ENCODE measurements around the gene TMEM30B.

GRCh38 chr14:61229981-61230380, 51.2 kb downstream of the TMEM30B start:
- TF ChIP-seq CEBPB (IDR thresholded peaks at IDR 0.05; ENCODE audit: low read depth) (no peak), MAX (IDR thresholded peaks at IDR 0.05) (no peak), CTCF (IDR thresholded peaks at IDR 0.05 in 2 of 3, conservative IDR thresholded peaks at IDR 0.05 in 1 of 3; ENCODE audit: borderline replicate concordance in 1 of 3, insufficient read depth in 1 of 3, low read depth in 2 of 3, low read length in 2 of 3) (no peak), REST (IDR thresholded peaks at IDR 0.05; ENCODE audit: low read depth) (no peak), ZBTB33 (IDR thresholded peaks at IDR 0.05; ENCODE audit: extremely low read depth, insufficient replicate concordance, low read length) (no peak), EGR1 (IDR thresholded peaks at IDR 0.05; ENCODE audit: low read depth) (no peak), SIN3A (IDR thresholded peaks at IDR 0.05; ENCODE audit: low read depth) (no peak), EZH2phosphoT487 (IDR thresholded peaks at IDR 0.05; ENCODE audit: borderline replicate concordance) (no peak), POLR2A (IDR thresholded peaks at IDR 0.05; ENCODE audit: borderline replicate concordance, extremely low read depth, insufficient read depth, insufficient read length) (no peak), TCF7L2 (IDR thresholded peaks at IDR 0.05; ENCODE audit: borderline replicate concordance, extremely low read depth, insufficient read depth, insufficient read length) (no peak), FOSL1 (IDR thresholded peaks at IDR 0.05; ENCODE audit: low read depth) (no peak)

All from HCT116 (cell line).